HG02623 (cell line): ENCODE data around the gene ZFP57.
A peak's percentile ranks its signal among the peaks of the same experiment; 100 is the strongest.

ENCODE experiments used
- ATAC-seq: cut with Tn5 transposase; IDR thresholded peaks from one replicate; pipeline ENCODE4 v1.9.1; 2021; ENCODE audit warnings: moderate library complexity; ENCODE audit not compliant: unreplicated experiment

Gene ZFP57

GRCh38 chr6:29656157-29656556, 24.8 kb downstream of the ZFP57 start:
- ATAC-seq = no peak

GRCh38 chr6:29655658-29656057, 25.3 kb downstream of the ZFP57 start:
- no peak for ATAC-seq

GRCh38 chr6:29653452-29654038, 27.4 kb downstream of the ZFP57 start:
- no peak for ATAC-seq

GRCh38 chr6:29652198-29652584, 28.8 kb downstream of the ZFP57 start:
- no peak for ATAC-seq

- ATAC-seq = no peak
Observed at GRCh38 chr6:29651413-29652197, 29.3 kb downstream of the ZFP57 start.

- peak; percentile 92 for ATAC-seq
Observed at GRCh38 chr6:29649701-29650673, 31.0 kb downstream of the ZFP57 start.

- no peak for ATAC-seq
Observed at GRCh38 chr6:29647927-29648642, 32.9 kb downstream of the ZFP57 start.

- ATAC-seq = no peak
Observed at GRCh38 chr6:29641430-29642148, 39.4 kb downstream of the ZFP57 start.

- ATAC-seq = no peak
Observed at GRCh38 chr6:29637247-29637646, 43.7 kb downstream of the ZFP57 start.

GRCh38 chr6:29633534-29633905, 47.4 kb downstream of the ZFP57 start:
- ATAC-seq = peak; percentile 14

- peak; percentile 64 for ATAC-seq
Observed at GRCh38 chr6:29632789-29633533, 48.0 kb downstream of the ZFP57 start, which contains the start of gene GABBR1. GABBR1 (minus strand) TSS chr6:29633183; CDS start chr6:29632385, 798 bp downstream.

GRCh38 chr6:29631860-29632731, 48.9 kb downstream of the ZFP57 start:
- ATAC-seq = peak; percentile 20

GRCh38 chr6:29631209-29631810, 49.6 kb downstream of the ZFP57 start:
- ATAC-seq = no peak

GRCh38 chr6:29630315-29630714, 50.6 kb downstream of the ZFP57 start:
- ATAC-seq = no peak

GRCh38 chr6:29629571-29629970, 51.4 kb downstream of the ZFP57 start:
- ATAC-seq = no peak

GRCh38 chr6:29628419-29629281, 52.3 kb downstream of the ZFP57 start:
- ATAC-seq = no peak

GRCh38 chr6:29627755-29628418, 53.1 kb downstream of the ZFP57 start:
- no peak for ATAC-seq
